ENCODE data around the gene OR8A1.

GRCh38 chr11:124538019-124538418 lies 31.8 kb upstream of the OR8A1 start:
- TF ChIP-seq CTCF (IDR thresholded peaks at IDR 0.05) (no peak), EP300 (IDR thresholded peaks at IDR 0.05) (no peak), POLR2A (IDR thresholded peaks at IDR 0.05) (no peak), POLR2AphosphoS5 (IDR thresholded peaks at IDR 0.05) (no peak)

Data from stomach (tissue), 4 donors.